NCI-H2029 treated with DMSO at 0.1 percent for 48 hours (cell line): ENCODE results near the gene TBX4.
"Not testable (repeated sequence)": the region's sequence is repeated elsewhere in the genome, so short reads cannot be mapped to it uniquely, and the experiment has no call there.

Experiments used
- DNase-seq: peaks from one replicate; lab custom pipeline; 2025; lab: John Stamatoyannopoulos, UW

TBX4 gene

DNA sequence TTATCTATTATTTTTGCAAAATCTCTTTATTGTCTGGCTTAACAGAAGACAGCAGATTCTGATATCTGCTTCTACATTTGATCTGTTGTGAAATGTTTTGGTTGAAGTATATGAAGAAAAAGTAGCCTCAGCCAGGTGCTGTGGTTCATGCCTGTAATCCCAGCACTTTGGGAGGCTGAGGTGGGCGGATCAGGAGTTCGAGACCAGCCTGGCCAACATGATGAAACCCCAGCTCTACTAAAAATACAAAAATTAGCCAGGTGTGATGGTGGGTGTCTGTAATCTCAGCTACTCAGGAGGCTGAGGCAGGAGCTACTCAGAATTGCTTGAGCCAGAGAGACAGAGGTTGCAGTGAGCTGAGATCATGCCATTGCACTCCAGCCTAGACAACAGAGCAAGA lies 75.2 kb downstream of the TBX4 start:
- not testable (repeated sequence) for DNase-seq

DNA sequence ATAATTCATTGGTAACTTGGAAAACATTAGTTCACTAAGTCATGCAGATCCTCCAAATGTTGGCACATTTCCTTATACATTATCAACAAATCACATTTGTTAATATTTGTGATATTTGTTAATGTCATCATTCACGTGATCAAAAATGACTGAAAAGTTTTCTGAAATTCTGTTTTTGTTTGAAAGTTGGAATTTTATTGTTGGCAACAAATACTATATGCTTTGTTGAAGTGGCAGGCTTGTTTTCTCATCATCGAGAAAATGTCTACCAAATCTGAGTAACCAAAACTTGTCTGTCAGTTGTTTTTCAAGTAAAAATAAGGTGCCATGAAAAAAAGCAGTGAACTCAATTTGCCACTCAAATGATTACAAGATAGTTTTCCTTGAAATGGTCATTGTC lies 75.9 kb downstream of the TBX4 start:
- DNase-seq: no peak

DNA sequence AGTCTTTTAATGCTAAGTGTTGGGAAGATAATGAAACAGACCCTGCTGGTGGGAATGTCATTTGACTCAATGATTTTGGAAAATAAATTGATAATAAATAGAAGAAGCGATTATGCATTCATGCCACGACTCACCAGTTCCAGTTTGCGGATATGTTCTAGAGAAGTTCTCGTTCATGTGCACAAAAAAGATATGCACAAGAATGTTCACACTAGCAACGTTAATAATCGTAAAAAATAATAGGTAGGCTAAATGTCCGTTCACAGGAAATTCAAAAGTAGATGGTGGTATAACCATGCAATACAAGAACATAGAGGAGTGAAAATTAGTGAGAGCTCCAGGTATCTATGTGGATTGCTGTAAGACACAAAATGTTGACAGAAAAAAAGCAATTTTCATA lies 79.0 kb downstream of the TBX4 start:
- no peak for DNase-seq

GRCh38 chr17:61532826-61533225 lies 80.6 kb downstream of the TBX4 start:
- DNase-seq: no peak

- DNase-seq: no peak
Measured at GRCh38 chr17:61533797-61534196, 81.6 kb downstream of the TBX4 start.

DNA sequence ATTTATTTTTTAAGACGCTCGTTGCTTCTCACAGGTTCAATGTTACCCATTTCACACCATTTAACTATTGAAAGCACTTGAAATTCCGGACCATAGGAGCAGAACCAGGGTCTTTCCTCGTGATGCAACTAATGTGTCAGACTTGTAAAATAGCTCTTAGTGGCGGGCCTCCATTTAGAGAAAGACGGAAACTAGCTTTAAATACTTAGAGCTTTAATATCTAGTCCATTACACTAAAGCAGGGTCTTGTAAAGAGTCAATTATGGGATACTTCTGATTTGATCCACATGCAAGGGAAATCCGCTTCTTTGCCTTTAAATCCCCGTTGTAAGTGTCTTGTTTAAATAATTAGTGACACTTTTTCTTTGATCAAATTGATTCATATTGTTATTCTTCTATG lies 82.2 kb downstream of the TBX4 start:
- DNase-seq: no peak
